SK-N-MC (cell line): ENCODE results near the gene POLR1A.

Experiments used
- EZH2 ChIP-seq: fragments of 200-600 bp; sonication (generic); IDR thresholded peaks from one replicate; pipeline ENCODE4 v1.6.1; 2017; ENCODE audit warnings: antibody characterized with exemption
- POLR2AphosphoS5 ChIP-seq: IDR thresholded peaks from 2 replicates; pipeline ENCODE4 v1.6.1; 2012; ENCODE audit warnings: mild to moderate bottlenecking, low read depth, low read length, borderline replicate concordance

GRCh38 chr2:86000131-86000937 is 105.4 kb downstream of the POLR1A start:
- no peak for TF ChIP-seq POLR2AphosphoS5
- TF ChIP-seq EZH2, result no peak
